GM12878 (cell line): Measurements from ENCODE around the gene CCDC78. TPM values are rescaled to one million over a fixed set of nuclear protein-coding genes. Genes with fewer than 3 reads are reported as not detected.

Experiments
- ASH2L ChIP-seq: fragments of 300-600, 200-600 bp; sonication (generic); IDR thresholded peaks from 2 replicates; pipeline ENCODE4 v1.6.1; 2017; ENCODE audit warnings: low read depth, mild to moderate bottlenecking, borderline replicate concordance
- BACH1 ChIP-seq: fragments of 450-650 bp; IDR thresholded peaks from 2 replicates; pipeline ENCODE4 v1.6.1; 2017; ENCODE audit warnings: mild to moderate bottlenecking, borderline replicate concordance
- CEBPB ChIP-seq, 2 experiments: fragments of 150-350 bp in 1 of 2; IDR thresholded peaks; 2 replicates each; pipeline ENCODE4 v1.6.1; 2012 to 2014; ENCODE audit warnings: low read depth in 2 of 2, low read length in 2 of 2, borderline replicate concordance in 1 of 2, inconsistent platforms in 1 of 2
- EGR1 ChIP-seq, 2 experiments: IDR thresholded peaks; 1 replicate in 1 of 2; 2 replicates in 1 of 2; pipeline ENCODE4 v1.6.1; 2011 to 2012; ENCODE audit warnings: low read depth in 2 of 2, low read length in 2 of 2, borderline replicate concordance in 1 of 2, mild to moderate bottlenecking in 1 of 2, moderate library complexity in 1 of 2
- GATAD2B ChIP-seq: fragments of 450-650 bp; conservative IDR thresholded peaks from 2 replicates; pipeline ENCODE4 v1.6.1; 2017; ENCODE audit warnings: low read depth, mild to moderate bottlenecking, moderate library complexity
- REST ChIP-seq: IDR thresholded peaks from 2 replicates; pipeline ENCODE4 v1.6.1; 2012; ENCODE audit warnings: mild to moderate bottlenecking, low read depth, low read length
- SP1 ChIP-seq: IDR thresholded peaks from one replicate; pipeline ENCODE4 v1.6.1; 2011; ENCODE audit warnings: low read depth, low read length
- STAT1 ChIP-seq: fragments of 450-650 bp; conservative IDR thresholded peaks from 2 replicates; pipeline ENCODE4 v1.6.1; 2014; ENCODE audit warnings: antibody characterized with exemption, mild to moderate bottlenecking
- ZBTB11 ChIP-seq: fragments of 450-650 bp; formaldehyde crosslinking; IDR thresholded peaks from 2 replicates; pipeline ENCODE4 v1.5.0; 2022; ENCODE audit warnings: mild to moderate bottlenecking, missing genetic modification characterization
- polyA plus RNA-seq, 11 experiments: library from polyadenylated mRNA; depleted of rRNA in 4 of 11; unstranded in 6 of 11; stranded (reverse) in 5 of 11; fragments of >200 nt; fragmentation: Nextera tagmentation in 4 of 11; fragmentation: Illumina TruSeq in 1 of 11; extraction: Ambion mirVana in 4 of 11; extraction: Trizol in 1 of 11; gene quantifications; 1 replicate in 1 of 11; 2 replicates in 10 of 11; pipeline versions ENCODE4 v1.2.1 to v1.2.3, GENCODE V29; 2011 to 2016; ENCODE audit warnings: inconsistent platforms in 2 of 11, missing spikeins in 2 of 11, low read depth in 1 of 11
- total RNA-seq, 4 experiments: library from RNA; depleted of rRNA in 3 of 4; stranded (reverse); fragments of >200 nt in 3 of 4; fragmentation: Illumina TruSeq in 1 of 4; extraction: Trizol in 1 of 4; gene quantifications; 2 replicates each; pipeline versions ENCODE4 v1.2.1 to v1.2.3, GENCODE V29; 2013 to 2021
- TF ChIP-seq, protein P1 (sequence below), 3 experiments: IDR thresholded peaks in 2 of 3; conservative IDR thresholded peaks in 1 of 3; 2 replicates each; pipeline ENCODE4 v1.5.1; 2011; ENCODE audit warnings: low read depth in 3 of 3, low read length in 3 of 3, mild to moderate bottlenecking in 3 of 3, control low read depth in 2 of 3, moderate library complexity in 2 of 3, inconsistent platforms in 1 of 3, mixed read lengths in 1 of 3; ENCODE audit not compliant: control insufficient read depth in 2 of 3, insufficient read depth in 1 of 3; ENCODE audit errors: extremely low read depth in 1 of 3

Gene CCDC78
- total and polyA plus RNA-seq, 10 of the 15 experiments (the other 5 are each of a cell fraction or from before 2014, with no cell fraction given), result 0.10 to 26.2 (median 5.4) TPM

GRCh38 chr16:721765-722540 lies 4.3 kb downstream of the CCDC78 start (continued):
- TF ChIP-seq ZBTB11 (CRISPR knock-in tag), result no peak
- TF ChIP-seq, protein P1, sequence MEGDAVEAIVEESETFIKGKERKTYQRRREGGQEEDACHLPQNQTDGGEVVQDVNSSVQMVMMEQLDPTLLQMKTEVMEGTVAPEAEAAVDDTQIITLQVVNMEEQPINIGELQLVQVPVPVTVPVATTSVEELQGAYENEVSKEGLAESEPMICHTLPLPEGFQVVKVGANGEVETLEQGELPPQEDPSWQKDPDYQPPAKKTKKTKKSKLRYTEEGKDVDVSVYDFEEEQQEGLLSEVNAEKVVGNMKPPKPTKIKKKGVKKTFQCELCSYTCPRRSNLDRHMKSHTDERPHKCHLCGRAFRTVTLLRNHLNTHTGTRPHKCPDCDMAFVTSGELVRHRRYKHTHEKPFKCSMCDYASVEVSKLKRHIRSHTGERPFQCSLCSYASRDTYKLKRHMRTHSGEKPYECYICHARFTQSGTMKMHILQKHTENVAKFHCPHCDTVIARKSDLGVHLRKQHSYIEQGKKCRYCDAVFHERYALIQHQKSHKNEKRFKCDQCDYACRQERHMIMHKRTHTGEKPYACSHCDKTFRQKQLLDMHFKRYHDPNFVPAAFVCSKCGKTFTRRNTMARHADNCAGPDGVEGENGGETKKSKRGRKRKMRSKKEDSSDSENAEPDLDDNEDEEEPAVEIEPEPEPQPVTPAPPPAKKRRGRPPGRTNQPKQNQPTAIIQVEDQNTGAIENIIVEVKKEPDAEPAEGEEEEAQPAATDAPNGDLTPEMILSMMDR (IDR thresholded peaks at IDR 0.05 in 2 of 3, conservative IDR thresholded peaks at IDR 0.05 in 1 of 3; ENCODE audit: control insufficient read depth in 2 of 3, extremely low read depth in 1 of 3, insufficient read depth in 1 of 3, low read depth in 3 of 3, low read length in 3 of 3), result no peak
- no peak for TF ChIP-seq GATAD2B
- no peak for TF ChIP-seq SP1
- TF ChIP-seq BACH1, result no peak
- no peak for TF ChIP-seq EGR1 (IDR thresholded peaks at IDR 0.05; ENCODE audit: borderline replicate concordance in 1 of 2, low read depth in 2 of 2, low read length in 2 of 2)
- no peak for TF ChIP-seq CEBPB (IDR thresholded peaks at IDR 0.05; ENCODE audit: borderline replicate concordance in 1 of 2, low read depth in 2 of 2, low read length in 2 of 2)
- TF ChIP-seq ASH2L, result no peak
- TF ChIP-seq REST, result no peak
- TF ChIP-seq STAT1, result no peak
